Gastroesophageal sphincter (tissue), 4 donors: ENCODE measurements around the gene FUNDC2. TPM values are rescaled to one million over a fixed set of nuclear protein-coding genes. Genes with fewer than 3 reads are reported as not detected.

Source experiments
- ATAC-seq: fragments of 150-250 bp; one replicate; pipeline ENCODE4 v1.9.1; 2016; ENCODE audit warnings: mild to moderate bottlenecking, moderate library complexity
- H3K27ac ChIP-seq, 4 donors: fragments of 200-600 bp; sonication (generic) in 3 of 4; 1 replicate in 3 of 4; 2 replicates in 1 of 4; pipeline ENCODE4 v1.5.1; 2016 to 2019
- H3K27me3 ChIP-seq: fragments of 200-600 bp; sonication (generic); one replicate; pipeline ENCODE4 v1.5.1; 2019
- H3K36me3 ChIP-seq, 2 donors: fragments of 200-600 bp; sonication (generic); one replicate each; pipeline ENCODE4 v1.5.1; 2019; ENCODE audit warnings: control low read depth in 1 of 2
- H3K4me1 ChIP-seq, 3 donors: fragments of 200-600 bp; sonication (generic); 1 replicate in 2 of 3; 2 replicates in 1 of 3; pipeline ENCODE4 v1.5.1; 2016 to 2019; ENCODE audit warnings: control low read depth in 2 of 3
- H3K4me3 ChIP-seq, 2 donors: fragments of 200-600 bp; sonication (generic); one replicate each; pipeline ENCODE4 v1.5.1; 2019; ENCODE audit warnings: mild to moderate bottlenecking in 1 of 2, moderate library complexity in 1 of 2
- H3K9me3 ChIP-seq, 3 donors: fragments of 200-600 bp; sonication (generic); one replicate each; pipeline ENCODE4 v1.5.1; 2017 to 2019; ENCODE audit warnings: control low read depth in 2 of 3
- CTCF ChIP-seq, 4 experiments: fragments of 200-600 bp in 2 of 4; fragments of 450-650 bp in 2 of 4; sonication (generic) in 1 of 4; IDR thresholded peaks; one replicate each; pipeline ENCODE4 v1.5.1; 2017 to 2019; ENCODE audit warnings: antibody characterized with exemption in 4 of 4, mild to moderate bottlenecking in 2 of 4, moderate library complexity in 2 of 4
- EP300 ChIP-seq: sonication (generic); formaldehyde crosslinking; IDR thresholded peaks from one replicate; pipeline ENCODE4 v1.6.1; 2017; ENCODE audit warnings: antibody characterized with exemption, mild to moderate bottlenecking
- POLR2A ChIP-seq, 2 donors: fragments of 450-650 bp; IDR thresholded peaks; one replicate each; pipeline ENCODE4 v1.6.1; 2017; ENCODE audit warnings: antibody characterized with exemption in 2 of 2, mild to moderate bottlenecking in 2 of 2, moderate library complexity in 1 of 2
- POLR2AphosphoS5 ChIP-seq: sonication (generic); formaldehyde crosslinking; IDR thresholded peaks from one replicate; pipeline ENCODE4 v1.6.1; 2017; ENCODE audit warnings: antibody characterized with exemption
- WGBS, 2 donors: methylation state at CpG; one replicate each; pipeline ENCODE4 v1.1.5; 2018; ENCODE audit warnings: low coverage in 1 of 2; 5-methylcytosine and 5-hydroxymethylcytosine counted together
- total RNA-seq, 4 donors: library from RNA; depleted of rRNA; stranded (reverse); fragments of >200 nt; gene quantifications; one replicate each; pipeline ENCODE4 v1.1.0, GENCODE V29; 2016

The FUNDC2 gene
- total RNA-seq, 4 donors from 2014 or later, result 67.8 to 96.3 (median 87.7) TPM

- no peak for TF ChIP-seq POLR2A (IDR thresholded peaks at IDR 0.05)
- no peak for TF ChIP-seq EP300
- TF ChIP-seq CTCF (IDR thresholded peaks at IDR 0.05), result no peak
- no peak for TF ChIP-seq POLR2AphosphoS5
- Histone ChIP-seq H3K27ac (no peak overlapping the region), H3K4me1 (no peaks in the 10 kb centered on the region), H3K9me3 (no peaks in the 10 kb centered on the region), H3K36me3 (no peaks in the 10 kb centered on the region), H3K27me3 (no peaks in the 10 kb centered on the region), H3K4me3 (no peak overlapping the region)
- ATAC-seq, result no peak
- WGBS, 2 donors, result 40 to 46% methylated on average over 2 to 3 of the region's 3 CpGs
These were observed 39.6 kb upstream of the FUNDC2 start for GRCh38 chrX:154986826-154987575.

GRCh38 chrX:154987940-154988339 is 38.7 kb upstream of the FUNDC2 start:
- H3K27me3 ChIP-seq, result no peaks in the 10 kb centered on the region
- no peaks in the 10 kb centered on the region for H3K9me3 ChIP-seq
- 72 to 83% methylated on average over 2 to 3 of the region's 3 CpGs for WGBS, 2 donors
- no peak overlapping the region for H3K4me3 ChIP-seq
- no peak overlapping the region for H3K27ac ChIP-seq
- no peak for TF ChIP-seq POLR2AphosphoS5
- TF ChIP-seq POLR2A (IDR thresholded peaks at IDR 0.05), result no peak
- no peak for TF ChIP-seq CTCF (IDR thresholded peaks at IDR 0.05)
- no peak for TF ChIP-seq EP300
- H3K4me1 ChIP-seq, result no peaks in the 10 kb centered on the region
- ATAC-seq, result no peak
- no peaks in the 10 kb centered on the region for H3K36me3 ChIP-seq

GRCh38 chrX:154988719-154989118 is 37.9 kb upstream of the FUNDC2 start:
- WGBS, 2 donors, result 92% methylated on average over 2 of the region's 3 CpGs; no CpG with 5 or more reads in 1 of the 2 donors
- no peak for TF ChIP-seq POLR2A (IDR thresholded peaks at IDR 0.05)
- no peak for TF ChIP-seq CTCF (IDR thresholded peaks at IDR 0.05)
- no peak for TF ChIP-seq EP300
- TF ChIP-seq POLR2AphosphoS5, result no peak
- no peak overlapping the region for H3K27ac ChIP-seq
- no peak for ATAC-seq
- H3K4me3 ChIP-seq, result no peak overlapping the region
- no peaks in the 10 kb centered on the region for H3K27me3 ChIP-seq
- H3K9me3 ChIP-seq, result no peaks in the 10 kb centered on the region
- no peaks in the 10 kb centered on the region for H3K36me3 ChIP-seq
- H3K4me1 ChIP-seq, result no peaks in the 10 kb centered on the region

GRCh38 chrX:154990496-154990895 is 36.1 kb upstream of the FUNDC2 start:
- 54 to 80% methylated on average over 3 of the region's 3 CpGs for WGBS, 2 donors
- no peak overlapping the region for H3K4me3 ChIP-seq
- no peaks in the 10 kb centered on the region for H3K4me1 ChIP-seq
- no peaks in the 10 kb centered on the region for H3K36me3 ChIP-seq
- no peak for TF ChIP-seq POLR2AphosphoS5
- no peak for TF ChIP-seq EP300
- TF ChIP-seq POLR2A (IDR thresholded peaks at IDR 0.05), result no peak
- no peak for TF ChIP-seq CTCF (IDR thresholded peaks at IDR 0.05)
- H3K27me3 ChIP-seq, result no peaks in the 10 kb centered on the region
- no peaks in the 10 kb centered on the region for H3K9me3 ChIP-seq
- no peak for ATAC-seq
- no peak overlapping the region for H3K27ac ChIP-seq

GRCh38 chrX:154991039-154991438 is 35.6 kb upstream of the FUNDC2 start:
- Histone ChIP-seq H3K36me3 (no peaks in the 10 kb centered on the region), H3K4me3 (no peak overlapping the region), H3K27me3 (no peaks in the 10 kb centered on the region), H3K27ac (no peak overlapping the region), H3K9me3 (no peaks in the 10 kb centered on the region), H3K4me1 (no peaks in the 10 kb centered on the region)
- WGBS, 2 donors, result 52 to 67% methylated on average over 3 of the region's 3 CpGs
- ATAC-seq, result no peak
- no peak for TF ChIP-seq POLR2A (IDR thresholded peaks at IDR 0.05)
